Natural killer cell (primary cell): ENCODE results near the gene KIRREL3. TPM values are rescaled to one million over a fixed set of nuclear protein-coding genes. Genes with fewer than 3 reads are reported as not detected.
A peak's percentile ranks its signal among the peaks of the same experiment; 100 is the strongest.

Source experiments
- ATAC-seq, 3 donors: fragments of 150-1000 bp in 2 of 3; fragments of 200-7000 bp in 1 of 3; cut with Tn5 transposase; 1 replicate in 1 of 3; 2 replicates in 2 of 3; pipeline ENCODE4 v1.10.0; 2021; ENCODE audit warnings: mild to moderate bottlenecking in 2 of 3, moderate library complexity in 2 of 3
- DNase-seq, 2 donors: peaks; one replicate each; pipeline versions ENCODE4 v3.0.0 to v3.0.0-alpha.2; 2013 to 2021; ENCODE audit warnings: mixed read lengths in 1 of 2
- H3K27ac ChIP-seq: one replicate; pipeline ENCODE4 v1.5.1; 2013; ENCODE audit warnings: mild to moderate bottlenecking, low read length
- H3K27me3 ChIP-seq: one replicate; pipeline ENCODE4 v1.6.1; 2013; ENCODE audit warnings: low read length; ENCODE audit not compliant: control insufficient read depth, insufficient read depth
- H3K36me3 ChIP-seq: one replicate; pipeline ENCODE4 v1.6.1; 2013; ENCODE audit warnings: low read length; ENCODE audit not compliant: control insufficient read depth, insufficient read depth
- H3K4me1 ChIP-seq: one replicate; pipeline ENCODE4 v1.6.1; 2013; ENCODE audit warnings: low read length; ENCODE audit not compliant: control insufficient read depth, insufficient read depth
- H3K4me3 ChIP-seq: one replicate; pipeline ENCODE4 v1.5.1; 2013; ENCODE audit warnings: low read length
- H3K9me3 ChIP-seq: one replicate; pipeline ENCODE4 v1.6.1; 2013; ENCODE audit warnings: low read length; ENCODE audit not compliant: control insufficient read depth, insufficient read depth
- H3K27ac Mint-ChIP-seq, 2 donors: one replicate each; pipeline ENCODE4 v1.8.0; 2022; ENCODE audit warnings: mild to moderate bottlenecking in 2 of 2, mixed read lengths in 2 of 2, moderate library complexity in 1 of 2
- H3K27me3 Mint-ChIP-seq, 2 donors: one replicate each; pipeline ENCODE4 v1.8.0; 2022; ENCODE audit warnings: low read depth in 2 of 2, mixed read lengths in 2 of 2
- H3K36me3 Mint-ChIP-seq: one replicate; pipeline ENCODE4 v1.8.0; 2022; ENCODE audit warnings: mixed read lengths
- H3K4me1 Mint-ChIP-seq, 2 donors: one replicate each; pipeline ENCODE4 v1.8.0; 2022; ENCODE audit warnings: mixed read lengths in 2 of 2
- H3K4me3 Mint-ChIP-seq: one replicate; pipeline ENCODE4 v1.8.0; 2022; ENCODE audit warnings: mild to moderate bottlenecking, moderate library complexity, mixed read lengths
- H3K9me3 Mint-ChIP-seq, 2 donors: one replicate each; pipeline ENCODE4 v1.8.0; 2022; ENCODE audit warnings: mixed read lengths in 2 of 2
- WGBS: methylation state at CpG from one replicate; pipeline ENCODE4 v1.1.7; 2013; ENCODE audit warnings: missing lambda C conversion rate; ENCODE audit not compliant: insufficient coverage; 5-methylcytosine and 5-hydroxymethylcytosine counted together
- intact Hi-C: fragments of 100-400 bp; cut with micrococcal nuclease; formaldehyde crosslinking; loops from one replicate; pipeline ENCODE4 v1.14.2; 2022
- total RNA-seq, 4 donors: library from RNA; stranded (reverse); fragments of 120-200 nt in 1 of 4; gene quantifications; one replicate each; pipeline versions ENCODE4 v1.2.3 to v1.2.4, GENCODE V29; 2013 to 2022
- TF ChIP-seq, protein P1 (sequence below): fragments of 200-600 bp; IDR thresholded peaks from one replicate; pipeline ENCODE4 v1.8.0; 2022; ENCODE audit warnings: antibody characterized with exemption

KIRREL3 gene
- total RNA-seq, 3 donors from 2014 or later (not counting 1 experiment from before 2014, with no cell fraction given), result not detected

DNA sequence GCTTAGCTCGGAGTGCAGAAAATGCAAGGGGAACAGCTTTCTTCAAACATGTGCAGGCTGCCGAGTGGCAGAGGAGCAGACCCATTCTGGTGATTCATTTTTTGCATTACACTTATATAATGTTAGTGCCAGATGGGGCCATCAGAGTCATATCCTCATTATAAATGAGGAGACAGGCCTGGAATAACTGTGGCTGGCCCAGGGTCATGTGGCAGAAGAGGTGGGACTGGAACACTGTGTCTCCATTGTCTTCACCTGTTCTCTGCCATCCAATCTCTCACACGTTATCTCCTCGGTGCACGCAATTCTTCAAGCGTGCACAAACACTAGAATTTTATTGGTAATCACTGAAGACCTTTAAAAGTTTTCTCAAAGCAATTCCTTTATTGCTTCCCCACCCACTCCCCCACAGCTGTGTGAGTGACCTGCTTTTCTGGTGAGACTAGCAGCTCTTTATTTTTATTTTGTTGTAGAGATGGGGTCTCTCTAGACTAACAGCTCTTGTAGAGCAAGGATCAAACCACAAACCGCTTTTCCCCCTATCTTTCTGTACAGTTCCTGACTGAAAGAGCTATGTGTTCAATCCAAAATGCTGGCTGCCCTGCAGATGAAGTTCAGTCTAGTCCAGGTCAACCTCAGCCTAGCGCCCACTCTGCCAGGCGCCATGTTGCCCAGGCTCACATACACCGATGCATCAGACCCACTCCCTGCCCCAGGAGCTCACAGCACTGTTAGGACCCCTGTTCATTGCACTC is 569.8 kb downstream of the KIRREL3 start:
- 86% methylated on average over 10 of the region's 10 CpGs for WGBS
- no peaks in the 10 kb centered on the region for H3K9me3 Mint-ChIP-seq
- intact Hi-C loops, result no loop called here
- DNase-seq (no peak), ATAC-seq (no peak)
- Histone ChIP-seq H3K27ac (no peak overlapping the region), H3K9me3 (no peaks in the 10 kb centered on the region), H3K27me3 (no peaks in the 10 kb centered on the region), H3K4me1 (peaks cover 14% of the 10 kb centered on the region), H3K36me3 (no peaks in the 10 kb centered on the region), H3K4me3 (no peak overlapping the region)
- H3K36me3 Mint-ChIP-seq, result no peaks in the 10 kb centered on the region
- no peak overlapping the region for H3K27ac Mint-ChIP-seq
- H3K27me3 Mint-ChIP-seq, result no peaks in the 10 kb centered on the region
- TF ChIP-seq, protein P1, sequence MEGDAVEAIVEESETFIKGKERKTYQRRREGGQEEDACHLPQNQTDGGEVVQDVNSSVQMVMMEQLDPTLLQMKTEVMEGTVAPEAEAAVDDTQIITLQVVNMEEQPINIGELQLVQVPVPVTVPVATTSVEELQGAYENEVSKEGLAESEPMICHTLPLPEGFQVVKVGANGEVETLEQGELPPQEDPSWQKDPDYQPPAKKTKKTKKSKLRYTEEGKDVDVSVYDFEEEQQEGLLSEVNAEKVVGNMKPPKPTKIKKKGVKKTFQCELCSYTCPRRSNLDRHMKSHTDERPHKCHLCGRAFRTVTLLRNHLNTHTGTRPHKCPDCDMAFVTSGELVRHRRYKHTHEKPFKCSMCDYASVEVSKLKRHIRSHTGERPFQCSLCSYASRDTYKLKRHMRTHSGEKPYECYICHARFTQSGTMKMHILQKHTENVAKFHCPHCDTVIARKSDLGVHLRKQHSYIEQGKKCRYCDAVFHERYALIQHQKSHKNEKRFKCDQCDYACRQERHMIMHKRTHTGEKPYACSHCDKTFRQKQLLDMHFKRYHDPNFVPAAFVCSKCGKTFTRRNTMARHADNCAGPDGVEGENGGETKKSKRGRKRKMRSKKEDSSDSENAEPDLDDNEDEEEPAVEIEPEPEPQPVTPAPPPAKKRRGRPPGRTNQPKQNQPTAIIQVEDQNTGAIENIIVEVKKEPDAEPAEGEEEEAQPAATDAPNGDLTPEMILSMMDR, result no peak
- peaks cover 20 to 25% of the 10 kb centered on the region in 2 donors for H3K4me1 Mint-ChIP-seq
- H3K4me3 Mint-ChIP-seq, result no peak overlapping the region

- Histone ChIP-seq H3K36me3 (no peaks in the 10 kb centered on the region), H3K4me1 (peaks cover 14% of the 10 kb centered on the region), H3K27ac (no peak overlapping the region), H3K27me3 (no peaks in the 10 kb centered on the region), H3K9me3 (no peaks in the 10 kb centered on the region), H3K4me3 (no peak overlapping the region)
- intact Hi-C loops, result no loop called here
- TF ChIP-seq, protein P1, result no peak
- DNase-seq (no peak), ATAC-seq (peak; percentile 73 to 95 (median 95))
- WGBS, result 65% methylated on average over 14 of the region's 14 CpGs
- no peaks in the 10 kb centered on the region for H3K27me3 Mint-ChIP-seq
- no peaks in the 10 kb centered on the region for H3K9me3 Mint-ChIP-seq
- H3K4me1 Mint-ChIP-seq, result peaks cover 20 to 31% of the 10 kb centered on the region in 2 donors
- no peaks in the 10 kb centered on the region for H3K36me3 Mint-ChIP-seq
- peak overlapping the region; percentile 30 for H3K4me3 Mint-ChIP-seq
- peak overlapping the region; percentile 79 to 90 for H3K27ac Mint-ChIP-seq
Measured at GRCh38 chr11:126426820-126427749, 573.5 kb downstream of the KIRREL3 start.

DNA sequence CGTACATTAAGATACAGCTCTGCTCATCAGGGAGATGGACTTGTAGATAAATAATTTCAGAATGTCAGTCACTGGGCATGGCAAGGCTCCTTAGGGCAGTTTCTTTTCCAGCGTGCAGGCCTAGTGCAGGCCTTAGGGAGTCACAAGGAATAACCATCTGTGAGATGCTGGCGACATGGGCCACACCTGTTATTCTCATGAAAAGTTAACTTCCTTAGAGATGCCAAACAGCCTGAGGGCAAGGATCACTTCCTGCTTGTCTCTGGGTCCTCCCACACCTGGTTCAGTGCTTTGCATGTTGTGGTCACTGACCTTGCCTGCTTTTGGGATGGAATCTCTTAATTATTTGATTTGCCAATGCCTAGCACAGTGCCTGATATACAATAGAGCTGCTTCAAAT is 574.5 kb downstream of the KIRREL3 start:
- H3K4me3 Mint-ChIP-seq, result no peak overlapping the region
- intact Hi-C loops, result no loop called here
- peaks cover 14% of the 10 kb centered on the region for H3K4me1 ChIP-seq
- no peaks in the 10 kb centered on the region for H3K36me3 Mint-ChIP-seq
- TF ChIP-seq, protein P1, result no peak
- H3K4me3 ChIP-seq, result no peak overlapping the region
- H3K27ac ChIP-seq, result no peak overlapping the region
- H3K36me3 ChIP-seq, result no peaks in the 10 kb centered on the region
- H3K9me3 Mint-ChIP-seq, result no peaks in the 10 kb centered on the region
- ATAC-seq, result no peak
- H3K27me3 ChIP-seq, result no peaks in the 10 kb centered on the region
- 90% methylated on average over 3 of the region's 3 CpGs for WGBS
- H3K4me1 Mint-ChIP-seq, result peaks cover 20 to 31% of the 10 kb centered on the region in 2 donors
- H3K27me3 Mint-ChIP-seq, result no peaks in the 10 kb centered on the region
- DNase-seq, result no peak
- no peaks in the 10 kb centered on the region for H3K9me3 ChIP-seq
- peak overlapping the region; percentile 79 to 90 for H3K27ac Mint-ChIP-seq
